Measurements from ENCODE around the gene RPL10A. TPM values are rescaled to one million over a fixed set of nuclear protein-coding genes. Genes with fewer than 3 reads are reported as not detected.

The RPL10A gene
- 1,000 to 10,000 TPM; 1,978 to 2,070 TPM for total RNA-seq
- polyA plus RNA-seq, result 1,000 to 10,000 TPM in 1 of 2 donors, 100 to 1,000 TPM in 1; 844 to 1,085 TPM

DNA sequence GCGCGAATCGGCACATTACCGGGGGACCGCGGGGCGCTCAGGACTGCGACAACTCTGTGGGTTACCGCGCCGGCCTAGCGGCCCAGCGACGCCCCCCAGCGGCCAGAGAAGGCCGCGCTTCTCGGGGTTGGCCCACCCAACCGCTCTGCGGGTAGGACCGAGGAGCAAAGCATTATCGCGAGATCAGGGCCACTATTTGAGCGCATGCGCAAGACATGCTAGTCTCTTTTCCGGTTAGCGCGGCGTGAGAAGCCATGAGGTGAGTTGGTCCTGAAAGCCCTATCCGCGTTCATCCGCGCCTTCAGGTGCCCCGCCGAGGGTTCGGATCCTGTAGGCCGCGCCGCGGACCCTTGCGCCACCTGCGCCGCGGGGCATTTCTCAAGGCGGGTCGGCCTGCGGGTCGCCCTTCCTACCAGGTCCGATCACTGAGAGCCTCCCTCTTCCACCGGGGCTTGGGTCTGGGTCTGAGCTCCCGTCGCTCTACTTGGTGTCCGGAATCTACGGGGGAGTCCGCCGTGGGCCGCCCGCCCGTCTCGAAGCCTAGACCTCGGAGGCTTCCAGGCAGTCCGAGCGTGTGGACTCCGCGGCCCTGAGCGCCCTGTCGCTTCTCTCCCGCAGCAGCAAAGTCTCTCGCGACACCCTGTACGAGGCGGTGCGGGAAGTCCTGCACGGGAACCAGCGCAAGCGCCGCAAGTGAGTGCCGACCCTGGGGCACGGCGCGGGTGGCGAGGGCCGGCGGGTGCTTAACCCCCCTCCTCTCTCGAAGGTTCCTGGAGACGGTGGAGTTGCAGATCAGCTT is at the start of gene RPL10A:
Gene RPL10A (plus strand): TSS at position 221 of the 799 bp plus-strand sequence. CDS start 34 bp downstream, at position 255.
- intact Hi-C loops (cut with micrococcal nuclease), result loop anchor here (1.0 to 2.0 kb wide), 6 partner anchors 16 to 264 kb away; partner anchors contain the start of genes DEF6, FANCE, PPARD and TEAD3
- DNase-seq, result peak; percentile 94 to 97 (median 96)

GRCh38 chr6:35419417-35419816 is 48.8 kb upstream of the RPL10A start:
- H3K27me3 ChIP-seq (ENCODE audit: insufficient read depth, low read length), result no peaks in the 10 kb centered on the region
- no peak overlapping the region for H3K27ac ChIP-seq (ENCODE audit: low read depth, low read length)
- Mint-ChIP-seq H3K27ac (peak overlapping the region in 6 of 7 donors; percentile 32 to 82 (median 72)), H3K27me3 (no peaks in the 10 kb centered on the region), H3K36me3 (peaks cover 30 to 63% of the 10 kb centered on the region in 2 donors), H3K4me1 (peaks cover 29 to 40% (median 34%) of the 10 kb centered on the region in 4 donors), H3K9me3 (no peaks in the 10 kb centered on the region), H3K4me3 (peak overlapping the region in 2 of 8 donors; percentile 19 to 47)
- no peaks in the 10 kb centered on the region for H3K9me3 ChIP-seq (ENCODE audit: control insufficient read depth in 1 of 2, low read length in 2 of 2)
- ChIA-PET CTCF (ENCODE audit: partially characterized antibody) (interaction anchor here (0.8 to 7.8 kb wide), 22 partner anchors 9 to 126 kb away, joined by 3 to 55 read pairs (median 5); partner anchors contain the start of genes DEF6, FANCE and PPARD), POLR2A (ENCODE audit: partially characterized antibody) (interaction anchor here (0.7 to 2.0 kb wide), 7 partner anchors 26 to 122 kb away, joined by 3 to 9 read pairs (median 3); no protein-coding TSS in a partner anchor)
- H3K36me3 ChIP-seq (ENCODE audit: insufficient read depth, low read length), result peaks cover 28% of the 10 kb centered on the region
- intact Hi-C loops (cut with micrococcal nuclease), result loop anchor here (1.0 kb wide), 1 partner anchor 30 kb away; no protein-coding TSS in a partner anchor
- no peak overlapping the region for H3K4me3 ChIP-seq (ENCODE audit: low read length in 2 of 2)
- peaks cover 29% of the 10 kb centered on the region for H3K4me1 ChIP-seq (ENCODE audit: insufficient read depth, low read length)
- peak in 2 of 5 donors; percentile 8 to 19 for DNase-seq

More for the DNA sequence above, at the start of gene RPL10A:
- CTCF ChIA-PET (ENCODE audit: partially characterized antibody), result interaction anchor here (0.7 to 6.6 kb wide), 27 partner anchors 9 to 269 kb away, joined by 3 to 89 read pairs (median 4); partner anchors contain the start of genes DEF6, FANCE and PPARD
- Histone ChIP-seq H3K36me3 (ENCODE audit: insufficient read depth, low read length) (peaks cover 16% of the 10 kb centered on the region), H3K4me3 (ENCODE audit: low read length in 2 of 2) (peak within 1 kb of the TSS; percentile 67 to 100), H3K27ac (ENCODE audit: low read depth, low read length) (peak within 1 kb of the TSS; percentile 74), H3K27me3 (ENCODE audit: insufficient read depth, low read length) (no peaks in the 10 kb centered on the region), H3K4me1 (ENCODE audit: insufficient read depth, low read length) (peaks cover 40% of the 10 kb centered on the region), H3K9me3 (ENCODE audit: control insufficient read depth in 1 of 2, low read length in 2 of 2) (no peaks in the 10 kb centered on the region)
- H3K27me3 Mint-ChIP-seq, result no peaks in the 10 kb centered on the region
- H3K4me1 Mint-ChIP-seq, result peaks cover 29 to 53% (median 40%) of the 10 kb centered on the region in 4 donors
- POLR2A ChIA-PET (ENCODE audit: partially characterized antibody), result interaction anchor here (0.6 to 7.8 kb wide), 32 partner anchors 9 to 1232 kb away, joined by 3 to 107 read pairs (median 4); partner anchors contain the start of genes DEF6, FANCE, HMGA1 and PPARD
- no peaks in the 10 kb centered on the region for H3K9me3 Mint-ChIP-seq
- peak within 1 kb of the TSS; percentile 93 to 98 (median 98) for H3K27ac Mint-ChIP-seq
- peak within 1 kb of the TSS; percentile 94 to 99 (median 98) for H3K4me3 Mint-ChIP-seq
- H3K36me3 Mint-ChIP-seq, result peaks cover 35 to 48% of the 10 kb centered on the region in 2 donors

GRCh38 chr6:35419961-35420360 is 48.2 kb upstream of the RPL10A start:
- ChIA-PET CTCF (ENCODE audit: partially characterized antibody) (interaction anchor here (0.7 to 7.8 kb wide), 22 partner anchors 8 to 127 kb away, joined by 3 to 55 read pairs (median 5); partner anchors contain the start of genes DEF6, FANCE and PPARD), POLR2A (ENCODE audit: partially characterized antibody) (interaction anchor here (0.6 to 2.0 kb wide), 8 partner anchors 16 to 123 kb away, joined by 3 to 9 read pairs (median 3); no protein-coding TSS in a partner anchor)
- Histone ChIP-seq H3K27ac (ENCODE audit: low read depth, low read length) (no peak overlapping the region), H3K27me3 (ENCODE audit: insufficient read depth, low read length) (no peaks in the 10 kb centered on the region), H3K4me1 (ENCODE audit: insufficient read depth, low read length) (peaks cover 25% of the 10 kb centered on the region), H3K36me3 (ENCODE audit: insufficient read depth, low read length) (peaks cover 32% of the 10 kb centered on the region), H3K4me3 (ENCODE audit: low read length in 2 of 2) (no peak overlapping the region), H3K9me3 (ENCODE audit: control insufficient read depth in 1 of 2, low read length in 2 of 2) (no peaks in the 10 kb centered on the region)
- Mint-ChIP-seq H3K4me3 (peak overlapping the region in 2 of 8 donors; percentile 10 to 47), H3K27ac (peak overlapping the region in 2 of 7 donors; percentile 32 to 64), H3K9me3 (no peaks in the 10 kb centered on the region), H3K4me1 (peaks cover 27 to 35% (median 30%) of the 10 kb centered on the region in 4 donors), H3K27me3 (no peaks in the 10 kb centered on the region), H3K36me3 (peaks cover 35 to 64% of the 10 kb centered on the region in 2 donors)
- no peak for DNase-seq
- intact Hi-C loops (cut with micrococcal nuclease), result loop anchor here (1.0 kb wide), 1 partner anchor 29 kb away; no protein-coding TSS in a partner anchor

GRCh38 chr6:35425284-35425683 is 42.9 kb upstream of the RPL10A start:
- peaks cover 0 to 13% of the 10 kb centered on the region in 2 donors for H3K9me3 ChIP-seq (ENCODE audit: control insufficient read depth in 1 of 2, low read length in 2 of 2)
- H3K9me3 Mint-ChIP-seq, result peaks cover 0 to 25% (median 14%) of the 10 kb centered on the region in 8 donors
- H3K27ac Mint-ChIP-seq, result peak overlapping the region in 1 of 7 donors; percentile 10
- no peak overlapping the region for H3K4me3 Mint-ChIP-seq
- ChIA-PET CTCF (ENCODE audit: partially characterized antibody) (no interaction called here), POLR2A (ENCODE audit: partially characterized antibody) (interaction anchor here (1.1 kb wide), 1 partner anchor 32 kb away, joined by 3 read pairs; no protein-coding TSS in a partner anchor)
- peaks cover 49 to 58% of the 10 kb centered on the region in 2 donors for H3K36me3 Mint-ChIP-seq
- DNase-seq, result no peak
- intact Hi-C loops (cut with micrococcal nuclease), result no loop called here
- no peaks in the 10 kb centered on the region for H3K4me1 Mint-ChIP-seq
- H3K27ac ChIP-seq (ENCODE audit: low read depth, low read length), result no peak overlapping the region
- H3K36me3 ChIP-seq (ENCODE audit: insufficient read depth, low read length), result peaks cover 42% of the 10 kb centered on the region
- H3K27me3 ChIP-seq (ENCODE audit: insufficient read depth, low read length), result no peaks in the 10 kb centered on the region
- no peak overlapping the region for H3K4me3 ChIP-seq (ENCODE audit: low read length in 2 of 2)
- no peaks in the 10 kb centered on the region for H3K4me1 ChIP-seq (ENCODE audit: insufficient read depth, low read length)
- no peaks in the 10 kb centered on the region for H3K27me3 Mint-ChIP-seq

GRCh38 chr6:35426074-35426473 is 42.1 kb upstream of the RPL10A start:
- peaks cover 49 to 55% of the 10 kb centered on the region in 2 donors for H3K36me3 Mint-ChIP-seq
- peaks cover 0 to 27% (median 14%) of the 10 kb centered on the region in 8 donors for H3K9me3 Mint-ChIP-seq
- peak overlapping the region in 1 of 7 donors; percentile 69 for H3K27ac Mint-ChIP-seq
- Histone ChIP-seq H3K27ac (ENCODE audit: low read depth, low read length) (no peak overlapping the region), H3K4me1 (ENCODE audit: insufficient read depth, low read length) (no peaks in the 10 kb centered on the region), H3K36me3 (ENCODE audit: insufficient read depth, low read length) (peaks cover 42% of the 10 kb centered on the region), H3K9me3 (ENCODE audit: control insufficient read depth in 1 of 2, low read length in 2 of 2) (peaks cover 0 to 13% of the 10 kb centered on the region in 2 donors), H3K4me3 (ENCODE audit: low read length in 2 of 2) (no peak overlapping the region), H3K27me3 (ENCODE audit: insufficient read depth, low read length) (no peaks in the 10 kb centered on the region)
- ChIA-PET POLR2A (ENCODE audit: partially characterized antibody) (interaction anchor here (1.1 kb wide), 1 partner anchor 33 kb away, joined by 3 read pairs; no protein-coding TSS in a partner anchor), CTCF (ENCODE audit: partially characterized antibody) (no interaction called here)
- H3K4me1 Mint-ChIP-seq, result no peaks in the 10 kb centered on the region
- H3K4me3 Mint-ChIP-seq, result no peak overlapping the region
- no peak for DNase-seq
- intact Hi-C loops (cut with micrococcal nuclease), result no loop called here
- no peaks in the 10 kb centered on the region for H3K27me3 Mint-ChIP-seq

DNA sequence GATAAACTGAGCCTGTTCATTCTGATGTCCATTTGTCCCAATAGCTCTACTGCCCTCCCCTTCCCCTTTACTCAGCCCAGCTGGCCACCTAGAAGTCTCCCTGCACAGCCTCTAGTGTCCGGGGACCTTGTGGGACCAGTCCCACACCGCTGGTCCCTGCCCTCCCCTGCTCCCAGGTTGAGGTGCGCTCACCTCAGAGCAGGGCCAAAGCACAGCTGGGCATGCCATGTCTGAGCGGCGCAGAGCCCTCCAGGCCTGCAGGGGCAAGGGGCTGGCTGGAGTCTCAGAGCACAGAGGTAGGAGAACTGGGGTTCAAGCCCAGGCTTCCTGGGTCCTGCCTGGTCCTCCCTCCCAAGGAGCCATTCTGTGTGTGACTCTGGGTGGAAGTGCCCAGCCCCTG is 40.8 kb upstream of the RPL10A start:
- Histone ChIP-seq H3K4me1 (ENCODE audit: insufficient read depth, low read length) (no peaks in the 10 kb centered on the region), H3K27ac (ENCODE audit: low read depth, low read length) (no peak overlapping the region), H3K9me3 (ENCODE audit: control insufficient read depth in 1 of 2, low read length in 2 of 2) (peaks cover 0 to 13% of the 10 kb centered on the region in 2 donors), H3K36me3 (ENCODE audit: insufficient read depth, low read length) (peaks cover 32% of the 10 kb centered on the region), H3K4me3 (ENCODE audit: low read length in 2 of 2) (no peak overlapping the region), H3K27me3 (ENCODE audit: insufficient read depth, low read length) (no peaks in the 10 kb centered on the region)
- no peak for DNase-seq
- H3K4me1 Mint-ChIP-seq, result no peaks in the 10 kb centered on the region
- no peak overlapping the region for H3K4me3 Mint-ChIP-seq
- no peaks in the 10 kb centered on the region for H3K27me3 Mint-ChIP-seq
- peaks cover 0 to 27% (median 14%) of the 10 kb centered on the region in 8 donors for H3K9me3 Mint-ChIP-seq
- peaks cover 43 to 47% of the 10 kb centered on the region in 2 donors for H3K36me3 Mint-ChIP-seq
- CTCF ChIA-PET (ENCODE audit: partially characterized antibody), result interaction anchor here (1.1 to 1.9 kb wide), 3 partner anchors 8 to 40 kb away, joined by 4 to 5 read pairs (median 5); no protein-coding TSS in a partner anchor
- H3K27ac Mint-ChIP-seq, result no peak overlapping the region
- POLR2A ChIA-PET (ENCODE audit: partially characterized antibody), result no interaction called here
- intact Hi-C loops (cut with micrococcal nuclease), result no loop called here
